ENCODE results near the gene PRR5.

GRCh38 chr22:44683881-44684280, 18.1 kb upstream of the PRR5 start:
- TF ChIP-seq, protein P1, sequence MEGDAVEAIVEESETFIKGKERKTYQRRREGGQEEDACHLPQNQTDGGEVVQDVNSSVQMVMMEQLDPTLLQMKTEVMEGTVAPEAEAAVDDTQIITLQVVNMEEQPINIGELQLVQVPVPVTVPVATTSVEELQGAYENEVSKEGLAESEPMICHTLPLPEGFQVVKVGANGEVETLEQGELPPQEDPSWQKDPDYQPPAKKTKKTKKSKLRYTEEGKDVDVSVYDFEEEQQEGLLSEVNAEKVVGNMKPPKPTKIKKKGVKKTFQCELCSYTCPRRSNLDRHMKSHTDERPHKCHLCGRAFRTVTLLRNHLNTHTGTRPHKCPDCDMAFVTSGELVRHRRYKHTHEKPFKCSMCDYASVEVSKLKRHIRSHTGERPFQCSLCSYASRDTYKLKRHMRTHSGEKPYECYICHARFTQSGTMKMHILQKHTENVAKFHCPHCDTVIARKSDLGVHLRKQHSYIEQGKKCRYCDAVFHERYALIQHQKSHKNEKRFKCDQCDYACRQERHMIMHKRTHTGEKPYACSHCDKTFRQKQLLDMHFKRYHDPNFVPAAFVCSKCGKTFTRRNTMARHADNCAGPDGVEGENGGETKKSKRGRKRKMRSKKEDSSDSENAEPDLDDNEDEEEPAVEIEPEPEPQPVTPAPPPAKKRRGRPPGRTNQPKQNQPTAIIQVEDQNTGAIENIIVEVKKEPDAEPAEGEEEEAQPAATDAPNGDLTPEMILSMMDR (conservative IDR thresholded peaks at IDR 0.05 in 1 of 2, IDR thresholded peaks at IDR 0.05 in 1 of 2; ENCODE audit: low read depth in 1 of 2, low read length in 2 of 2), result no peak
- TF ChIP-seq EZH2 (IDR thresholded peaks at IDR 0.05; ENCODE audit: low read length, missing control alignments), result no peak
